Upper lobe of left lung (tissue), 6 donors: Measurements from ENCODE around the gene SLC22A2. TPM values are rescaled to one million over a fixed set of nuclear protein-coding genes. Genes with fewer than 3 reads are reported as not detected.
A peak's percentile ranks its signal among the peaks of the same experiment; 100 is the strongest.

Experiments used
- ATAC-seq, 2 donors: fragments of 200-7000 bp; cut with Tn5 transposase; one replicate each; pipeline ENCODE4 v1.9.1; 2022; ENCODE audit warnings: mild to moderate bottlenecking in 2 of 2, moderate library complexity in 2 of 2; ENCODE audit not compliant: low FRiP score in 2 of 2
- DNase-seq, 2 donors: peaks; one replicate each; pipeline ENCODE4 v3.0.0-alpha.2; 2019 to 2020
- H3K27ac ChIP-seq, 4 donors: fragments of 200-600 bp; sonication (generic); one replicate each; pipeline ENCODE4 v1.5.1; 2016 to 2019
- H3K27me3 ChIP-seq, 4 donors: fragments of 200-600 bp; sonication (generic); one replicate each; pipeline ENCODE4 v1.5.1; 2017 to 2019
- H3K36me3 ChIP-seq, 4 donors: fragments of 200-600 bp; sonication (generic); one replicate each; pipeline ENCODE4 v1.5.1; 2016 to 2019
- H3K4me1 ChIP-seq, 4 donors: fragments of 200-600 bp; sonication (generic); one replicate each; pipeline ENCODE4 v1.5.1; 2018 to 2019
- H3K4me3 ChIP-seq, 4 donors: fragments of 200-600 bp; sonication (generic); one replicate each; pipeline ENCODE4 v1.5.1; 2017 to 2019; ENCODE audit warnings: mild to moderate bottlenecking in 2 of 4, moderate library complexity in 1 of 4
- H3K9me3 ChIP-seq, 4 donors: fragments of 200-600 bp; sonication (generic); one replicate each; pipeline ENCODE4 v1.5.1; 2018 to 2019
- EP300 ChIP-seq, 4 donors: sonication (generic); formaldehyde crosslinking; IDR thresholded peaks; one replicate each; pipeline ENCODE4 v1.5.1; 2017; ENCODE audit warnings: antibody characterized with exemption in 4 of 4, control low read depth in 2 of 4
- POLR2A ChIP-seq, 4 donors: fragments of 450-650 bp; IDR thresholded peaks; one replicate each; pipeline ENCODE4 v1.5.1; 2016 to 2017; ENCODE audit warnings: antibody characterized with exemption in 4 of 4, mild to moderate bottlenecking in 2 of 4
- POLR2AphosphoS5 ChIP-seq, 2 donors: sonication (generic); formaldehyde crosslinking; IDR thresholded peaks; one replicate each; pipeline ENCODE4 v1.5.1; 2017; ENCODE audit warnings: antibody characterized with exemption in 2 of 2
- WGBS, 2 donors: methylation state at CpG; one replicate each; pipeline ENCODE4 v1.1.5; 2017 to 2018; 5-methylcytosine and 5-hydroxymethylcytosine counted together
- total RNA-seq, 6 donors: library from RNA; depleted of rRNA in 4 of 6; stranded (reverse); fragments of >200 nt in 4 of 6; gene quantifications; one replicate each; pipeline versions ENCODE4 v1.1.0 to v1.2.1, GENCODE V29; 2016 to 2021
- TF ChIP-seq, protein P1 (sequence below), 6 experiments: fragments of 450-650 bp in 4 of 6; fragments of 200-600 bp in 2 of 6; sonication (generic) in 2 of 6; IDR thresholded peaks; one replicate each; pipeline ENCODE4 v1.5.1; 2016 to 2019; ENCODE audit warnings: antibody characterized with exemption in 6 of 6
- donor health status: DM: no; HTN: no; CAD: no; lungs with moderate emphysema.
- donor health status: DM: no; HTN: yes; CAD: no; lungs with severe emphysema.

Gene SLC22A2
- total RNA-seq, 6 donors from 2014 or later: not detected

DNA sequence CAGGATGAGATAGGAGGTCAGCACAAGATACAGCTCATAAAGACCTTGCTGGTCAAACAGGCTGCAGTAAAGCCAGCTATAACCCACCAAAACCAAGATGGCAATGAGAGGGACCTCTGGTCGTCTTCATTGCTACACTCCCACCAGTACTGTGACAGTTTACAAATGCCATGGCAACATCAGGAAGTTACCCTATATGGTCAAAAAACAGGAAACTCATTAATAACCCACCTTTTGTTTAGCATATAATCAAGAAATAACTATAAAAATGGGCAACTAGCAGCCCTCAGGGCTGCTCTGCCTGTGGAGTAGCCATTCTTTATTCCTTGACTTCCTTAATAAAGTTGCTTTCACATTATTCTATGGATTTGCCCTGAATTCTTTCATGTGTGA, 30.9 kb downstream of the SLC22A2 start:
- no peaks in the 10 kb centered on the region for H3K4me1 ChIP-seq
- H3K4me3 ChIP-seq: no peak overlapping the region
- TF ChIP-seq EP300 (IDR thresholded peaks at IDR 0.05): no peak
- TF ChIP-seq POLR2A (IDR thresholded peaks at IDR 0.05): no peak
- WGBS, 2 donors: 64 to 67% methylated on average over 1 of the region's 1 CpG
- no peaks in the 10 kb centered on the region for H3K9me3 ChIP-seq
- DNase-seq (no peak), ATAC-seq (no peak)
- H3K27me3 ChIP-seq: no peaks in the 10 kb centered on the region
- H3K36me3 ChIP-seq: no peaks in the 10 kb centered on the region
- no peak overlapping the region for H3K27ac ChIP-seq

DNA sequence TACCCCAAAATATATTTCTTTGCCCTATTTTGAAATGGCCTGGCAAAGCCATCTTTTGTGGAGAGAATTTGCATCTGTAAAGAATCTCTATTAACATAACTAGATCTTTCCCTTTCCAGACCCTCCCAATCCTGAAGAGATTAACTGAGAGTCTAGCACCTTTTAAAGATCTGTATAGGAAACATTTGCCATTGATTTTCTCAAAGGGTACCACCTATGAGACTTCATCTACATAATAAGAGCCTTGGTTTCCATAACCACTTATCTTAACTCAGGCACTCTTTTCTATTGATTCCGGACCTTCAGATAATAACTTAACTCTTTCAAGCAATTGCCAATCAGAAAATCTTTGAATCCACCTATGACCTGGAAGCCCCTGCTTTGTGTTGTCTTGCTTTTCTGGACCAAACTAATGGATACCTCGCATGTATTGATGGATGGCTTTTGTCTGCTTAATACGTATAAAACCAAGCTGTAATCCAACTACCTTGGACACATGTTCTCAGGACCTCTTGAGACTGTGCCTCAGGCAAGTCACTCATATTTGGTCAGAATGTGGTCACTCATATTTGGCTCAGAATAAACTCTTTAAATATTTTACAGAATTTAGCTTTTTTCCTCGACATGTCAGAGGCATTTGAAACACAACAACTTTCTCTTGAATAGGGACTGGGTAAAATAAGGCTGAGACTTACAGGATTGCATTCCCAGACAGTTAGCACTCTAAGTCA, 31.4 kb downstream of the SLC22A2 start:
- H3K36me3 ChIP-seq: no peaks in the 10 kb centered on the region
- DNase-seq: no peak
- no peak for ATAC-seq
- no peaks in the 10 kb centered on the region for H3K4me1 ChIP-seq
- no peak overlapping the region for H3K27ac ChIP-seq
- TF ChIP-seq, protein P1, sequence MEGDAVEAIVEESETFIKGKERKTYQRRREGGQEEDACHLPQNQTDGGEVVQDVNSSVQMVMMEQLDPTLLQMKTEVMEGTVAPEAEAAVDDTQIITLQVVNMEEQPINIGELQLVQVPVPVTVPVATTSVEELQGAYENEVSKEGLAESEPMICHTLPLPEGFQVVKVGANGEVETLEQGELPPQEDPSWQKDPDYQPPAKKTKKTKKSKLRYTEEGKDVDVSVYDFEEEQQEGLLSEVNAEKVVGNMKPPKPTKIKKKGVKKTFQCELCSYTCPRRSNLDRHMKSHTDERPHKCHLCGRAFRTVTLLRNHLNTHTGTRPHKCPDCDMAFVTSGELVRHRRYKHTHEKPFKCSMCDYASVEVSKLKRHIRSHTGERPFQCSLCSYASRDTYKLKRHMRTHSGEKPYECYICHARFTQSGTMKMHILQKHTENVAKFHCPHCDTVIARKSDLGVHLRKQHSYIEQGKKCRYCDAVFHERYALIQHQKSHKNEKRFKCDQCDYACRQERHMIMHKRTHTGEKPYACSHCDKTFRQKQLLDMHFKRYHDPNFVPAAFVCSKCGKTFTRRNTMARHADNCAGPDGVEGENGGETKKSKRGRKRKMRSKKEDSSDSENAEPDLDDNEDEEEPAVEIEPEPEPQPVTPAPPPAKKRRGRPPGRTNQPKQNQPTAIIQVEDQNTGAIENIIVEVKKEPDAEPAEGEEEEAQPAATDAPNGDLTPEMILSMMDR (IDR thresholded peaks at IDR 0.05): no peak
- TF ChIP-seq POLR2AphosphoS5 (IDR thresholded peaks at IDR 0.05): no peak
- no peak for TF ChIP-seq POLR2A (IDR thresholded peaks at IDR 0.05)
- TF ChIP-seq EP300 (IDR thresholded peaks at IDR 0.05): no peak
- H3K4me3 ChIP-seq: no peak overlapping the region
- H3K9me3 ChIP-seq: no peaks in the 10 kb centered on the region
- 71 to 76% methylated on average over 4 of the region's 4 CpGs for WGBS, 2 donors
- H3K27me3 ChIP-seq: no peaks in the 10 kb centered on the region

DNA sequence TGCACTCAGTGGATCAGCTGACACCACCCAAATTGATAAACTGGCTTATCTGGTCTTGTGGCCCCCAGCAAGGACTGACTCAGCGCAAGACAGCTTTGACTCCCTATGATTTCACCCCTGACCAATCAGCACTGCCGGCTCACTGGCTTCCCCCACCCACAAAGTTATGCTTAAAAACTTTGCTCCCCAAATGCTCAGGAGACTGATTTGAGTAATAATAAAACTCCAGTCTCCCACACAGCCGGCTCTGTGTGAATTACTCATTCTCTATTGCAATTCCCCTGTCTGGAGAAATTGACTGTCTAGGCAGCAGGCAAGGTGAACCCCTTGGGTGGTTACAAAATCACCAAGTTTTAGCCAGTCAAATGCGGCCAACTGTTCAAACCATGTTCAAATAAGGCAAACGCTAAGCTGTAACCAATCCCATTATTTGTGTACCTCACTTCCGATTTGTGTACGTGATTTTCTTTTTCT, 32.5 kb downstream of the SLC22A2 start:
- Histone ChIP-seq H3K9me3 (no peaks in the 10 kb centered on the region), H3K27me3 (no peaks in the 10 kb centered on the region), H3K36me3 (no peaks in the 10 kb centered on the region), H3K27ac (no peak overlapping the region), H3K4me1 (no peaks in the 10 kb centered on the region), H3K4me3 (no peak overlapping the region)
- DNase-seq (no peak), ATAC-seq (no peak)
- 79 to 88% methylated on average over 7 of the region's 7 CpGs for WGBS, 2 donors
- TF ChIP-seq EP300 (IDR thresholded peaks at IDR 0.05): no peak
- TF ChIP-seq POLR2AphosphoS5 (IDR thresholded peaks at IDR 0.05): no peak
- TF ChIP-seq POLR2A (IDR thresholded peaks at IDR 0.05): no peak
- TF ChIP-seq, protein P1 (IDR thresholded peaks at IDR 0.05): no peak

DNA sequence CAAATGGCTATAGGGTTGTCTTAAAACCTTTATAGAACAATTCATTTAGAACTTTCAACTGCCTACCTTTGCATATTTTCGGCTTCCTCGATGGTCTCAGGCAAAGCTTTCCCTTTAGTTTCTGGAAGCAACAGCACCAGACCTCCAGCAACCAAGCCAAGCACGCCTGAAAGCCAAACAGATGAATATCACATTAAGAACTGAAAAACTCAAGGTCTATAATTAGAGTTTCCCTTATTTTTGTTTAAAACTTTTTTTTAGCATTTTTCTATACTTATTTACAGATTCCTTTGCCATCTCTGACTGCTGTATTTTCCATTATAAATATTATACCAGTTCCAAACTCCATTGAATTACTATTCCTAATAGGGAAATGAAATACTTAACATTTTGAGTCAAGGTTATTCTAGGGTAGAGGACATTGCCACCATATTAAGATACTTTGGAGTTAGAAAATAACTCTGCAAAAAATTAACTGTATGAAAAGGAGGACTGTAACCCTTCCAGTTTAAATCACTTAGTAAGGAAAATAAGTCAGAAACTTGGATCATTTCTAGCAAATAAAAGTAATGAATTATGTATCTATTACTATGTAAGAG, 33.9 kb downstream of the SLC22A2 start:
- no peaks in the 10 kb centered on the region for H3K36me3 ChIP-seq
- H3K27ac ChIP-seq: no peak overlapping the region
- no peaks in the 10 kb centered on the region for H3K4me1 ChIP-seq
- ATAC-seq: no peak
- H3K4me3 ChIP-seq: no peak overlapping the region
- H3K27me3 ChIP-seq: no peaks in the 10 kb centered on the region
- 83 to 92% methylated on average over 3 of the region's 3 CpGs for WGBS, 2 donors
- H3K9me3 ChIP-seq: no peaks in the 10 kb centered on the region
- TF ChIP-seq EP300 (IDR thresholded peaks at IDR 0.05): no peak
- TF ChIP-seq, protein P1 (IDR thresholded peaks at IDR 0.05): no peak
- DNase-seq: no peak

DNA sequence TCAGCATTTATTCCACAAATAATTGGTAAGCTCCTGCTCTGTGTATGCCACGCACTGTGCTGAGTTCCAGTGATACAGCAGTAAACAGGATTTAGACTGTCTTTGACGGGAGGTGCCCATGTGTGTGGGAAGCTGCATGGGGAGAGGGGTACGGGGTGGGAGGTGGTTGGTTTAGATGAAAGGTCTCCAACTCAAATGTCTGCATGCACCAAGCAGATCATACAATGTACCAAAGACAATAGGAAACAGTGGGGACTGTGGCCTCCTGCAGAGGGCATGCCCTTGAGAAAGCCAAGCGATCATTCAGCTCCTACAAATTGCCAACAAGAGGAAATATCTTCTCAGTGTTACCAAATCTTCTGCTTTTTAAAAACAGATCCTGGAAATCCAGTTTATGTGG, 36.1 kb downstream of the SLC22A2 start:
- no peak overlapping the region for H3K4me3 ChIP-seq
- peak in 1 of 2 donors; percentile 37 for ATAC-seq
- H3K36me3 ChIP-seq: no peaks in the 10 kb centered on the region
- H3K4me1 ChIP-seq: no peaks in the 10 kb centered on the region
- no peak overlapping the region for H3K27ac ChIP-seq
- TF ChIP-seq POLR2A (IDR thresholded peaks at IDR 0.05) (no peak), EP300 (IDR thresholded peaks at IDR 0.05) (no peak), POLR2AphosphoS5 (IDR thresholded peaks at IDR 0.05) (no peak)
- TF ChIP-seq, protein P1 (IDR thresholded peaks at IDR 0.05): no peak
- DNase-seq: no peak
- H3K27me3 ChIP-seq: no peaks in the 10 kb centered on the region
- no peaks in the 10 kb centered on the region for H3K9me3 ChIP-seq
- WGBS, 2 donors: 80 to 90% methylated on average over 4 of the region's 4 CpGs
